Mesothelial cell of epicardium (in vitro differentiated cells): ENCODE measurements around the gene TEX13C. TPM values are rescaled to one million over a fixed set of nuclear protein-coding genes. Genes with fewer than 3 reads are reported as not detected.

ENCODE experiments used
- DNase-seq, 2 experiments: peaks; one replicate each; pipeline ENCODE4 v3.0.0; 2021; ENCODE audit warnings: low spot score in 2 of 2; ENCODE audit not compliant: unreplicated experiment in 2 of 2
- H3K27ac Mint-ChIP-seq: 2 replicates; pipeline ENCODE4 v1.8.0; 2021; ENCODE audit warnings: mixed read lengths
- H3K27me3 Mint-ChIP-seq: 2 replicates; pipeline ENCODE4 v1.8.0; 2021; ENCODE audit warnings: low read depth, mixed read lengths
- H3K36me3 Mint-ChIP-seq: 2 replicates; pipeline ENCODE4 v1.8.0; 2021; ENCODE audit warnings: mixed read lengths
- H3K4me1 Mint-ChIP-seq: 2 replicates; pipeline ENCODE4 v1.8.0; 2021; ENCODE audit warnings: mixed read lengths
- H3K4me3 Mint-ChIP-seq: 2 replicates; pipeline ENCODE4 v1.8.0; 2021; ENCODE audit warnings: mild to moderate bottlenecking, moderate library complexity, mixed read lengths
- H3K9me3 Mint-ChIP-seq: 2 replicates; pipeline ENCODE4 v1.8.0; 2021; ENCODE audit warnings: mixed read lengths
- CTCF ChIP-seq: fragments of 200-600 bp; sonication (generic); IDR thresholded peaks from one replicate; pipeline ENCODE4 v1.5.0; 2021; ENCODE audit warnings: antibody characterized with exemption; ENCODE audit not compliant: unreplicated experiment
- total RNA-seq: library from RNA; stranded (reverse); gene quantifications from 3 replicates; pipeline ENCODE4 v1.2.1, GENCODE V29; 2021

TEX13C gene
- not detected in 3 replicates for total RNA-seq

GRCh38 chrX:125319646-125320521, at the start of gene TEX13C:
TSS of gene TEX13C (plus strand) at chrX:125319871. CDS start at chrX:125320120, 249 bp downstream.
- no peaks in the 10 kb centered on the region for H3K4me1 Mint-ChIP-seq
- H3K4me3 Mint-ChIP-seq: no peak within 1 kb of the TSS

GRCh38 chrX:125287282-125287681, 32.4 kb upstream of the TEX13C start:
- Mint-ChIP-seq H3K4me1 (no peaks in the 10 kb centered on the region), H3K4me3 (no peak overlapping the region), H3K27me3 (no peaks in the 10 kb centered on the region), H3K9me3 (no peaks in the 10 kb centered on the region), H3K27ac (no peak overlapping the region), H3K36me3 (no peaks in the 10 kb centered on the region)
- TF ChIP-seq CTCF: no peak
- no peak for DNase-seq

More at GRCh38 chrX:125319646-125320521, at the start of gene TEX13C:
- Mint-ChIP-seq H3K27me3 (peaks cover 2% of the 10 kb centered on the region), H3K36me3 (no peaks in the 10 kb centered on the region), H3K27ac (no peak within 1 kb of the TSS), H3K9me3 (peaks cover 10% of the 10 kb centered on the region)
- no peak for TF ChIP-seq CTCF
- no peak for DNase-seq

GRCh38 chrX:125288343-125288742, 31.3 kb upstream of the TEX13C start:
- H3K4me3 Mint-ChIP-seq: no peak overlapping the region
- no peaks in the 10 kb centered on the region for H3K4me1 Mint-ChIP-seq
- DNase-seq: no peak
- H3K27ac Mint-ChIP-seq: no peak overlapping the region
- H3K27me3 Mint-ChIP-seq: no peaks in the 10 kb centered on the region
- no peaks in the 10 kb centered on the region for H3K9me3 Mint-ChIP-seq
- H3K36me3 Mint-ChIP-seq: no peaks in the 10 kb centered on the region
- TF ChIP-seq CTCF: no peak

GRCh38 chrX:125289209-125289608, 30.5 kb upstream of the TEX13C start:
- no peak for DNase-seq
- Mint-ChIP-seq H3K27ac (no peak overlapping the region), H3K27me3 (no peaks in the 10 kb centered on the region), H3K9me3 (no peaks in the 10 kb centered on the region), H3K4me3 (no peak overlapping the region), H3K36me3 (no peaks in the 10 kb centered on the region), H3K4me1 (no peaks in the 10 kb centered on the region)
- TF ChIP-seq CTCF: no peak

GRCh38 chrX:125289920-125290319, 29.8 kb upstream of the TEX13C start:
- TF ChIP-seq CTCF: no peak
- Mint-ChIP-seq H3K4me3 (no peak overlapping the region), H3K36me3 (no peaks in the 10 kb centered on the region), H3K4me1 (no peaks in the 10 kb centered on the region), H3K27me3 (no peaks in the 10 kb centered on the region), H3K9me3 (no peaks in the 10 kb centered on the region), H3K27ac (no peak overlapping the region)
- no peak for DNase-seq
